ENCODE measurements around the gene ZSCAN30. TPM values are rescaled to one million over a fixed set of nuclear protein-coding genes. Genes with fewer than 3 reads are reported as not detected.

The ZSCAN30 gene
- total RNA-seq, 1 donor from 2014 or later = 13.3 TPM

- Histone ChIP-seq H3K9me3 (replicated peaks) (no peaks in the 10 kb centered on the region), H3K27me3 (ENCODE audit: low read depth) (no peaks in the 10 kb centered on the region), H3K4me3 (no peak overlapping the region), H3K36me3 (peaks cover 86% of the 10 kb centered on the region), H3K4me1 (peaks cover 18% of the 10 kb centered on the region), H3K27ac (replicated peaks) (no peak overlapping the region)
- intact Hi-C loops (cut with micrococcal nuclease) = no loop called here
- DNase-seq = no peak
- no peak for TF ChIP-seq CTCF (IDR thresholded peaks at IDR 0.05; ENCODE audit: borderline replicate concordance)
Observed at GRCh38 chr18:35245719-35246317, 44.2 kb downstream of the ZSCAN30 start.

GRCh38 chr18:35244671-35245070, 45.4 kb downstream of the ZSCAN30 start:
- Histone ChIP-seq H3K27ac (replicated peaks) (no peak overlapping the region), H3K27me3 (ENCODE audit: low read depth) (no peaks in the 10 kb centered on the region), H3K9me3 (replicated peaks) (no peaks in the 10 kb centered on the region), H3K4me1 (peaks cover 18% of the 10 kb centered on the region), H3K36me3 (peaks cover 74% of the 10 kb centered on the region), H3K4me3 (no peak overlapping the region)
- intact Hi-C loops (cut with micrococcal nuclease) = no loop called here
- TF ChIP-seq CTCF (IDR thresholded peaks at IDR 0.05; ENCODE audit: borderline replicate concordance) = no peak
- DNase-seq = no peak

- Histone ChIP-seq H3K27me3 (ENCODE audit: low read depth) (no peaks in the 10 kb centered on the region), H3K4me3 (no peak overlapping the region), H3K4me1 (peaks cover 18% of the 10 kb centered on the region), H3K9me3 (replicated peaks) (no peaks in the 10 kb centered on the region), H3K36me3 (peaks cover 52% of the 10 kb centered on the region), H3K27ac (replicated peaks) (no peak overlapping the region)
- intact Hi-C loops (cut with micrococcal nuclease) = no loop called here
- no peak for TF ChIP-seq CTCF (IDR thresholded peaks at IDR 0.05; ENCODE audit: borderline replicate concordance)
- DNase-seq = no peak
Observed at GRCh38 chr18:35242426-35242825, 47.6 kb downstream of the ZSCAN30 start.

GRCh38 chr18:35241448-35241804, 48.6 kb downstream of the ZSCAN30 start:
- no peak for TF ChIP-seq CTCF (IDR thresholded peaks at IDR 0.05; ENCODE audit: borderline replicate concordance)
- H3K36me3 ChIP-seq = peaks cover 42% of the 10 kb centered on the region
- no peaks in the 10 kb centered on the region for H3K27me3 ChIP-seq (ENCODE audit: low read depth)
- H3K9me3 ChIP-seq (replicated peaks) = no peaks in the 10 kb centered on the region
- peaks cover 18% of the 10 kb centered on the region for H3K4me1 ChIP-seq
- H3K4me3 ChIP-seq = peak overlapping the region; percentile 86
- peak overlapping the region; percentile 99 for H3K27ac ChIP-seq (replicated peaks)
- intact Hi-C loops (cut with micrococcal nuclease) = no loop called here
- DNase-seq = no peak

GRCh38 chr18:35240664-35241447, 49.2 kb downstream of the ZSCAN30 start, which contains the start of gene ZNF397:
Gene ZNF397 (plus strand): TSS chr18:35241034. CDS start chr18:35242471, 1,437 bp downstream.
- no peaks in the 10 kb centered on the region for H3K27me3 ChIP-seq (ENCODE audit: low read depth)
- intact Hi-C loops (cut with micrococcal nuclease) = no loop called here
- TF ChIP-seq CTCF (IDR thresholded peaks at IDR 0.05; ENCODE audit: borderline replicate concordance) = no peak
- H3K27ac ChIP-seq (replicated peaks) = peak within 1 kb of the TSS; percentile 99
- no peaks in the 10 kb centered on the region for H3K9me3 ChIP-seq (replicated peaks)
- H3K4me3 ChIP-seq = peak within 1 kb of the TSS; percentile 86
- H3K36me3 ChIP-seq = peaks cover 36% of the 10 kb centered on the region
- H3K4me1 ChIP-seq = peaks cover 18% of the 10 kb centered on the region
- DNase-seq = peak; percentile 99
